Activated naive CD4-positive, alpha-beta T cell treated with anti-CD3 and anti-CD28 coated beads, Interleukin-2, amount 10 ng/mL, durations not matched to agents 7 days and 5 days (primary cell): ENCODE data around the gene SCUBE3.

Experiments used
- CTCF ChIA-PET: fragments of 350-600 bp; sonication (Branson Sonifier 250); formaldehyde crosslinking; loops from one replicate; lab custom pipeline; 2021; ENCODE audit warnings: antibody characterized with exemption; lab: Charles Lee
- DNase-seq: peaks from one replicate; pipeline ENCODE4 v3.0.0-alpha.2; 2020
- H3K27ac Mint-ChIP-seq: one replicate; pipeline ENCODE4 v1.8.0; 2021; ENCODE audit warnings: mild to moderate bottlenecking, moderate library complexity, mixed read lengths
- H3K27me3 Mint-ChIP-seq: one replicate; pipeline ENCODE4 v1.8.0; 2021; ENCODE audit warnings: mild to moderate bottlenecking, mixed read lengths
- H3K36me3 Mint-ChIP-seq: one replicate; pipeline ENCODE4 v1.8.0; 2021; ENCODE audit warnings: mixed read lengths
- H3K4me1 Mint-ChIP-seq: one replicate; pipeline ENCODE4 v1.8.0; 2021; ENCODE audit warnings: mixed read lengths
- H3K4me3 Mint-ChIP-seq: one replicate; pipeline ENCODE4 v1.8.0; 2021; ENCODE audit warnings: mild to moderate bottlenecking, moderate library complexity, mixed read lengths
- H3K9me3 Mint-ChIP-seq: one replicate; pipeline ENCODE4 v1.8.0; 2021; ENCODE audit warnings: mixed read lengths

The SCUBE3 gene

GRCh38 chr6:35186571-35186970, 27.2 kb upstream of the SCUBE3 start:
- no peaks in the 10 kb centered on the region for H3K9me3 Mint-ChIP-seq
- no peak overlapping the region for H3K4me3 Mint-ChIP-seq
- H3K27me3 Mint-ChIP-seq: peaks cover 56% of the 10 kb centered on the region
- no peak for DNase-seq
- H3K36me3 Mint-ChIP-seq: no peaks in the 10 kb centered on the region
- no peaks in the 10 kb centered on the region for H3K4me1 Mint-ChIP-seq
- CTCF ChIA-PET: no interaction called here
- H3K27ac Mint-ChIP-seq: no peak overlapping the region

GRCh38 chr6:35188886-35189285, 24.9 kb upstream of the SCUBE3 start:
- Mint-ChIP-seq H3K27ac (no peak overlapping the region), H3K4me1 (no peaks in the 10 kb centered on the region), H3K4me3 (no peak overlapping the region), H3K36me3 (no peaks in the 10 kb centered on the region), H3K27me3 (peaks cover 45% of the 10 kb centered on the region), H3K9me3 (no peaks in the 10 kb centered on the region)
- no peak for DNase-seq
- CTCF ChIA-PET: interaction anchor here (0.9 kb wide), 1 partner anchor 16 kb away, joined by 3 read pairs; no protein-coding TSS in a partner anchor

GRCh38 chr6:35190306-35190705, 23.4 kb upstream of the SCUBE3 start:
- H3K4me3 Mint-ChIP-seq: no peak overlapping the region
- CTCF ChIA-PET: no interaction called here

GRCh38 chr6:35191889-35192288, 21.9 kb upstream of the SCUBE3 start:
- Mint-ChIP-seq H3K27ac (no peak overlapping the region), H3K27me3 (peaks cover 30% of the 10 kb centered on the region), H3K9me3 (no peaks in the 10 kb centered on the region), H3K36me3 (no peaks in the 10 kb centered on the region), H3K4me1 (no peaks in the 10 kb centered on the region), H3K4me3 (no peak overlapping the region)
- no peak for DNase-seq
- CTCF ChIA-PET: no interaction called here

More at GRCh38 chr6:35190306-35190705, 23.4 kb upstream of the SCUBE3 start:
- Mint-ChIP-seq H3K4me1 (no peaks in the 10 kb centered on the region), H3K27ac (no peak overlapping the region), H3K9me3 (no peaks in the 10 kb centered on the region), H3K36me3 (no peaks in the 10 kb centered on the region), H3K27me3 (peaks cover 39% of the 10 kb centered on the region)
- no peak for DNase-seq

GRCh38 chr6:35192301-35192860, 21.4 kb upstream of the SCUBE3 start:
- Mint-ChIP-seq H3K27ac (no peak overlapping the region), H3K27me3 (peaks cover 32% of the 10 kb centered on the region), H3K36me3 (no peaks in the 10 kb centered on the region), H3K4me3 (no peak overlapping the region), H3K9me3 (no peaks in the 10 kb centered on the region), H3K4me1 (no peaks in the 10 kb centered on the region)
- no peak for DNase-seq
- CTCF ChIA-PET: interaction anchor here (1.2 kb wide), 1 partner anchor 12 kb away, joined by 5 read pairs; no protein-coding TSS in a partner anchor

GRCh38 chr6:35194390-35194789, 19.4 kb upstream of the SCUBE3 start:
- Mint-ChIP-seq H3K4me1 (no peaks in the 10 kb centered on the region), H3K27me3 (peaks cover 39% of the 10 kb centered on the region), H3K27ac (no peak overlapping the region), H3K36me3 (no peaks in the 10 kb centered on the region), H3K4me3 (no peak overlapping the region), H3K9me3 (no peaks in the 10 kb centered on the region)
- no peak for DNase-seq
- CTCF ChIA-PET: interaction anchor here (1.2 kb wide), 1 partner anchor 14 kb away, joined by 3 read pairs; no protein-coding TSS in a partner anchor

GRCh38 chr6:35195120-35195780, 18.5 kb upstream of the SCUBE3 start:
- Mint-ChIP-seq H3K27ac (no peak overlapping the region), H3K9me3 (no peaks in the 10 kb centered on the region), H3K4me3 (no peak overlapping the region), H3K4me1 (no peaks in the 10 kb centered on the region), H3K27me3 (peaks cover 47% of the 10 kb centered on the region), H3K36me3 (no peaks in the 10 kb centered on the region)
- CTCF ChIA-PET: interaction anchor here (1.1 to 1.2 kb wide), 3 partner anchors 10 to 47 kb away, joined by 3 read pairs; no protein-coding TSS in a partner anchor
- DNase-seq: no peak

GRCh38 chr6:35197196-35197595, 16.6 kb upstream of the SCUBE3 start:
- Mint-ChIP-seq H3K27me3 (peaks cover 51% of the 10 kb centered on the region), H3K27ac (no peak overlapping the region), H3K9me3 (no peaks in the 10 kb centered on the region), H3K4me1 (no peaks in the 10 kb centered on the region), H3K36me3 (no peaks in the 10 kb centered on the region), H3K4me3 (no peak overlapping the region)
- no peak for DNase-seq
- CTCF ChIA-PET: interaction anchor here (1.8 kb wide), 1 partner anchor 51 kb away, joined by 6 read pairs; no protein-coding TSS in a partner anchor

- H3K27me3 Mint-ChIP-seq: peaks cover 66% of the 10 kb centered on the region
- CTCF ChIA-PET: interaction anchor here (1.7 kb wide), 1 partner anchor 18 kb away, joined by 4 read pairs; no protein-coding TSS in a partner anchor
- DNase-seq: no peak
- no peak overlapping the region for H3K27ac Mint-ChIP-seq
- H3K9me3 Mint-ChIP-seq: no peaks in the 10 kb centered on the region
- H3K36me3 Mint-ChIP-seq: no peaks in the 10 kb centered on the region
- H3K4me1 Mint-ChIP-seq: no peaks in the 10 kb centered on the region
- H3K4me3 Mint-ChIP-seq: no peak overlapping the region
These were observed 13.9 kb upstream of the SCUBE3 start for GRCh38 chr6:35199866-35200265.

- CTCF ChIA-PET: interaction anchor here (1.3 kb wide), 1 partner anchor 54 kb away, joined by 3 read pairs; no protein-coding TSS in a partner anchor
- H3K27me3 Mint-ChIP-seq: peaks cover 75% of the 10 kb centered on the region
- H3K27ac Mint-ChIP-seq: no peak overlapping the region
These were observed 11.7 kb upstream of the SCUBE3 start for GRCh38 chr6:35202066-35202546.

GRCh38 chr6:35203152-35203670, 10.5 kb upstream of the SCUBE3 start:
- peaks cover 78% of the 10 kb centered on the region for H3K27me3 Mint-ChIP-seq
- no peaks in the 10 kb centered on the region for H3K9me3 Mint-ChIP-seq
- no peaks in the 10 kb centered on the region for H3K4me1 Mint-ChIP-seq
- H3K27ac Mint-ChIP-seq: no peak overlapping the region
- H3K4me3 Mint-ChIP-seq: no peak overlapping the region
- CTCF ChIA-PET: interaction anchor here (1.2 to 7.4 kb wide), 4 partner anchors 23 to 217 kb away, joined by 4 to 125 read pairs (median 34); no protein-coding TSS in a partner anchor
- H3K36me3 Mint-ChIP-seq: no peaks in the 10 kb centered on the region
- DNase-seq: no peak

More at GRCh38 chr6:35202066-35202546, 11.7 kb upstream of the SCUBE3 start:
- Mint-ChIP-seq H3K4me1 (no peaks in the 10 kb centered on the region), H3K9me3 (no peaks in the 10 kb centered on the region), H3K36me3 (no peaks in the 10 kb centered on the region), H3K4me3 (no peak overlapping the region)
- DNase-seq: no peak

- H3K4me1 Mint-ChIP-seq: no peaks in the 10 kb centered on the region
- DNase-seq: no peak
- no peaks in the 10 kb centered on the region for H3K36me3 Mint-ChIP-seq
- peaks cover 78% of the 10 kb centered on the region for H3K27me3 Mint-ChIP-seq
- CTCF ChIA-PET: interaction anchor here (0.9 to 7.4 kb wide), 6 partner anchors 10 to 218 kb away, joined by 4 to 125 read pairs (median 10); no protein-coding TSS in a partner anchor
- H3K9me3 Mint-ChIP-seq: no peaks in the 10 kb centered on the region
- H3K27ac Mint-ChIP-seq: no peak overlapping the region
- no peak overlapping the region for H3K4me3 Mint-ChIP-seq
These were observed 10.1 kb upstream of the SCUBE3 start for GRCh38 chr6:35203680-35204079.

- CTCF ChIA-PET: interaction anchor here (0.6 to 7.4 kb wide), 10 partner anchors 17 to 237 kb away, joined by 3 to 125 read pairs (median 6); no protein-coding TSS in a partner anchor
- H3K9me3 Mint-ChIP-seq: no peaks in the 10 kb centered on the region
- H3K27me3 Mint-ChIP-seq: peaks cover 89% of the 10 kb centered on the region
These were observed 7.4 kb upstream of the SCUBE3 start for GRCh38 chr6:35206346-35206745.

GRCh38 chr6:35208419-35208818, 5.3 kb upstream of the SCUBE3 start:
- H3K27me3 Mint-ChIP-seq: peaks cover 95% of the 10 kb centered on the region
- H3K27ac Mint-ChIP-seq: no peak overlapping the region
- no peak for DNase-seq
- H3K4me3 Mint-ChIP-seq: no peak overlapping the region
- H3K4me1 Mint-ChIP-seq: peaks cover 6% of the 10 kb centered on the region
- H3K36me3 Mint-ChIP-seq: no peaks in the 10 kb centered on the region
- H3K9me3 Mint-ChIP-seq: no peaks in the 10 kb centered on the region
- CTCF ChIA-PET: interaction anchor here (1.3 to 7.4 kb wide), 6 partner anchors 21 to 222 kb away, joined by 3 to 125 read pairs (median 20); no protein-coding TSS in a partner anchor

More at GRCh38 chr6:35206346-35206745, 7.4 kb upstream of the SCUBE3 start:
- DNase-seq: no peak
- Mint-ChIP-seq H3K27ac (no peak overlapping the region), H3K4me3 (no peak overlapping the region), H3K4me1 (no peaks in the 10 kb centered on the region), H3K36me3 (no peaks in the 10 kb centered on the region)
